Activated T-cell treated with anti-CD3 and anti-CD28 coated beads, Interleukin-2, amount 50 U/mL, for 4 hours (primary cell): ENCODE results near the gene RBBP5. TPM values are rescaled to one million over a fixed set of nuclear protein-coding genes. Genes with fewer than 3 reads are reported as not detected.

Experiments
- ATAC-seq, 2 donors: fragments of 200-7000 bp; cut with Tn5 transposase; one replicate each; pipeline ENCODE4 v1.10.0; 2021
- DNase-seq: peaks from one replicate; pipeline ENCODE4 v3.0.0-alpha.2; 2020
- H3K27me3 Mint-ChIP-seq: one replicate; pipeline ENCODE4 v1.8.0; 2021; ENCODE audit warnings: low read depth, mixed read lengths
- H3K36me3 Mint-ChIP-seq: one replicate; pipeline ENCODE4 v1.8.0; 2022; ENCODE audit warnings: mixed read lengths; ENCODE audit not compliant: insufficient read depth
- H3K4me1 Mint-ChIP-seq: one replicate; pipeline ENCODE4 v1.8.0; 2021; ENCODE audit warnings: low read depth, mixed read lengths
- H3K4me3 Mint-ChIP-seq: one replicate; pipeline ENCODE4 v1.8.0; 2021; ENCODE audit warnings: mild to moderate bottlenecking, moderate library complexity, mixed read lengths
- H3K9me3 Mint-ChIP-seq: one replicate; pipeline ENCODE4 v1.8.0; 2021; ENCODE audit warnings: mixed read lengths
- total RNA-seq, 3 donors: library from RNA; stranded (reverse); gene quantifications; one replicate each; pipeline ENCODE4 v1.2.1, GENCODE V29; 2021

The RBBP5 gene
- total RNA-seq, 3 donors from 2014 or later = 27.4 to 36.2 (median 31.2) TPM

DNA sequence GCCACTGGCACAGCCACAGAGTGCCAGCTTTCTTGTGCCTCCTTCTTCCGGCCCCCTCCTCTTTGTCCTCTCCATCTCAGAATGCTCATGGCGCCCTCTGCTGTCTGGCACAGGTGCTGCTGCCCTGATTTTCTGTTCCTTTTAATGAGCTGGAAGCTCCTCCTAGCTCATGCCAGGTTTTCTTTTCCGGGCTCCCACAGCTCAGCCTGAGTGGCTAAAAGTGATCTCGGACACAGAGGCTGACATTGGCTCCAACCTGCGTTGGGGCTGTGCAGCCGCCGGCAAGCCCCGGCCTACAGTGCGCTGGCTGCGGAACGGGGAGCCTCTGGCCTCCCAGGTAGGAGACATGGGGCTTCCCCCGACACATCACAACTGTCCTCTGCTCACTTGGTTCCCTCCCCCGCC is 60.1 kb downstream of the RBBP5 start:
- Mint-ChIP-seq H3K4me1 (no peaks in the 10 kb centered on the region), H3K36me3 (no peaks in the 10 kb centered on the region), H3K27me3 (no peaks in the 10 kb centered on the region), H3K4me3 (no peak overlapping the region), H3K9me3 (no peaks in the 10 kb centered on the region)
- peak; percentile 63 to 69 for ATAC-seq
- peak; percentile 58 for DNase-seq

GRCh38 chr1:205061227-205061626 is 60.6 kb downstream of the RBBP5 start:
- DNase-seq (no peak), ATAC-seq (no peak)
- H3K4me3 Mint-ChIP-seq = no peak overlapping the region
- no peaks in the 10 kb centered on the region for H3K9me3 Mint-ChIP-seq
- no peaks in the 10 kb centered on the region for H3K27me3 Mint-ChIP-seq
- no peaks in the 10 kb centered on the region for H3K4me1 Mint-ChIP-seq
- H3K36me3 Mint-ChIP-seq = no peaks in the 10 kb centered on the region

DNA sequence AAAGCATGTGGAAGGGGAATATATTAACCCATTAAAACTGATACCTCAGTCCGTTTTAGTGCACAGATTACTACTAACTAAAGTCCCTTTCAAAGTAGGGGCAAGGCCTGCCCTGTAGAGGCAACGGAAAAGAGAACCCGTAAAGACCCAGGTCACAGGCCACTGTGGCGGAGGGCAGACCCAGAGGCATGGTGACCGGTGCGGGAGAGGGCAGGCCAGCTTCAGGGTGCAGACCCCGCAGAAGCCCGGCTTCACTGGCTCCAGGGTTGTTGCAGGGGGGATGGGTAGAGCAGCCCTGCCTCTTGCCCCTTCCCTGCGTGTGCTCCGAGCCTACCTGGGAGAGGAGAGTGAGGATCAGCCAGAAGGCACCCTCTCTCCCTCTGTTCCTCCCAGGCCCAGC is 61.0 kb downstream of the RBBP5 start:
- Mint-ChIP-seq H3K27me3 (no peaks in the 10 kb centered on the region), H3K4me3 (no peak overlapping the region), H3K36me3 (no peaks in the 10 kb centered on the region), H3K9me3 (no peaks in the 10 kb centered on the region), H3K4me1 (no peaks in the 10 kb centered on the region)
- ATAC-seq (no peak), DNase-seq (no peak)

GRCh38 chr1:205059660-205060059 is 62.1 kb downstream of the RBBP5 start:
- no peak overlapping the region for H3K4me3 Mint-ChIP-seq
- ATAC-seq (peak in 1 of 2 donors; percentile 21), DNase-seq (no peak)
- H3K36me3 Mint-ChIP-seq = no peaks in the 10 kb centered on the region
- H3K9me3 Mint-ChIP-seq = no peaks in the 10 kb centered on the region
- no peaks in the 10 kb centered on the region for H3K4me1 Mint-ChIP-seq
- H3K27me3 Mint-ChIP-seq = peaks cover 4% of the 10 kb centered on the region

DNA sequence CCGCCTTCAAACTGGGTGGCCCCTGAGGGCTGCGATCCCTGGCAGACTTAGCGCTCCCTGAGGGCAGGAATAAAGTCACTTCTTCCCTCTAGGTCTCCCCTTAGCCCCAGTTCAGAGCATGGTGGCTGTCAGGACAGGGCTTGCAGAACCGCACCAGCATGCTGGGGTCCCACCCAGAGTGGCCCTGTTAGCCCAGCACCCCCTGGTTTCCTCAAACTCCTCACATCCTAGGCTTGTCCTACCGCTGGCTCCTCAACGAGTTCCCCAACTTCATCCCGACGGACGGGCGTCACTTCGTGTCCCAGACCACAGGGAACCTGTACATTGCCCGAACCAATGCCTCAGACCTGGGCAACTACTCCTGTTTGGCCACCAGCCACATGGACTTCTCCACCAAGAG is 62.9 kb downstream of the RBBP5 start:
- Mint-ChIP-seq H3K27me3 (peaks cover 4% of the 10 kb centered on the region), H3K36me3 (no peaks in the 10 kb centered on the region), H3K4me1 (no peaks in the 10 kb centered on the region), H3K9me3 (no peaks in the 10 kb centered on the region), H3K4me3 (no peak overlapping the region)
- ATAC-seq = no peak
- DNase-seq = no peak

GRCh38 chr1:205057808-205058575 is 63.8 kb downstream of the RBBP5 start:
- Mint-ChIP-seq H3K9me3 (no peaks in the 10 kb centered on the region), H3K36me3 (no peaks in the 10 kb centered on the region), H3K4me3 (no peak overlapping the region), H3K27me3 (peaks cover 6% of the 10 kb centered on the region), H3K4me1 (no peaks in the 10 kb centered on the region)
- DNase-seq (no peak), ATAC-seq (no peak)

- H3K4me1 Mint-ChIP-seq = no peaks in the 10 kb centered on the region
- DNase-seq (no peak), ATAC-seq (no peak)
- H3K4me3 Mint-ChIP-seq = no peak overlapping the region
- peaks cover 6% of the 10 kb centered on the region for H3K27me3 Mint-ChIP-seq
- H3K9me3 Mint-ChIP-seq = no peaks in the 10 kb centered on the region
- H3K36me3 Mint-ChIP-seq = no peaks in the 10 kb centered on the region
Observed at GRCh38 chr1:205056956-205057568, 64.7 kb downstream of the RBBP5 start.

- H3K4me3 Mint-ChIP-seq = no peak overlapping the region
- H3K4me1 Mint-ChIP-seq = no peaks in the 10 kb centered on the region
- H3K36me3 Mint-ChIP-seq = no peaks in the 10 kb centered on the region
- DNase-seq (no peak), ATAC-seq (no peak)
- no peaks in the 10 kb centered on the region for H3K9me3 Mint-ChIP-seq
- H3K27me3 Mint-ChIP-seq = peaks cover 6% of the 10 kb centered on the region
Observed at GRCh38 chr1:205056188-205056611, 65.6 kb downstream of the RBBP5 start.

- no peaks in the 10 kb centered on the region for H3K36me3 Mint-ChIP-seq
- no peaks in the 10 kb centered on the region for H3K4me1 Mint-ChIP-seq
- DNase-seq (no peak), ATAC-seq (no peak)
- no peak overlapping the region for H3K4me3 Mint-ChIP-seq
- peaks cover 6% of the 10 kb centered on the region for H3K27me3 Mint-ChIP-seq
- H3K9me3 Mint-ChIP-seq = no peaks in the 10 kb centered on the region
Observed at GRCh38 chr1:205054013-205054412, 67.8 kb downstream of the RBBP5 start.

- H3K4me3 Mint-ChIP-seq = no peak overlapping the region
- DNase-seq = no peak
- H3K36me3 Mint-ChIP-seq = no peaks in the 10 kb centered on the region
- ATAC-seq = no peak
- no peaks in the 10 kb centered on the region for H3K9me3 Mint-ChIP-seq
- no peaks in the 10 kb centered on the region for H3K4me1 Mint-ChIP-seq
- peaks cover 6% of the 10 kb centered on the region for H3K27me3 Mint-ChIP-seq
Observed at GRCh38 chr1:205053296-205053695, 68.5 kb downstream of the RBBP5 start.

GRCh38 chr1:205052690-205053089 is 69.1 kb downstream of the RBBP5 start:
- DNase-seq (no peak), ATAC-seq (no peak)
- no peaks in the 10 kb centered on the region for H3K36me3 Mint-ChIP-seq
- no peaks in the 10 kb centered on the region for H3K4me1 Mint-ChIP-seq
- no peak overlapping the region for H3K4me3 Mint-ChIP-seq
- H3K9me3 Mint-ChIP-seq = no peaks in the 10 kb centered on the region
- peaks cover 9% of the 10 kb centered on the region for H3K27me3 Mint-ChIP-seq

GRCh38 chr1:205049479-205049878 is 72.3 kb downstream of the RBBP5 start:
- Mint-ChIP-seq H3K4me1 (no peaks in the 10 kb centered on the region), H3K9me3 (no peaks in the 10 kb centered on the region), H3K4me3 (no peak overlapping the region), H3K27me3 (peaks cover 24% of the 10 kb centered on the region), H3K36me3 (no peaks in the 10 kb centered on the region)
- no peak for ATAC-seq
- no peak for DNase-seq

DNA sequence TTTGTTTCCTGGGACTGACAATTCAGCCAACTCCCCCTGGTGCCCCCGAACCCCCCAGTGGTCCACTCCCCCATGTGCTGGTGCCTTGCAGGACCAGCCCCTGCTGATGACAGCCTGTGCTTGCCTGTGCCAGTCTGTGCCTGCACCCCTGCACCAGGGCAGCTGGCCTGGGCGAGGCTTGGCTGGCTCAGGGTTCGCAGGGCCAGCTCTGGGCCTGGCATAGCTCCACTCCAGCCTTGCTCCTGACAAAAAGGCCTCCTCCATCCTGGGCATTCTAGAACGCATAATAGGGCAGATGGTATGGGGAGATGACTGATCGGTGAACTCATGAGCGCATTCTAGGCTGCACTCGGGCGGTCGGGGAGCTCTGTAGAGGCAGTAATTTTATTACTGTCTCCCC is 73.4 kb downstream of the RBBP5 start:
- peaks cover 31% of the 10 kb centered on the region for H3K27me3 Mint-ChIP-seq
- ATAC-seq = no peak

GRCh38 chr1:205047764-205048231 is 74.0 kb downstream of the RBBP5 start:
- no peaks in the 10 kb centered on the region for H3K4me1 Mint-ChIP-seq
- ATAC-seq = no peak

More for the DNA sequence above, 73.4 kb downstream of the RBBP5 start:
- Mint-ChIP-seq H3K9me3 (no peaks in the 10 kb centered on the region), H3K36me3 (no peaks in the 10 kb centered on the region), H3K4me1 (no peaks in the 10 kb centered on the region), H3K4me3 (no peak overlapping the region)
- no peak for DNase-seq

DNA sequence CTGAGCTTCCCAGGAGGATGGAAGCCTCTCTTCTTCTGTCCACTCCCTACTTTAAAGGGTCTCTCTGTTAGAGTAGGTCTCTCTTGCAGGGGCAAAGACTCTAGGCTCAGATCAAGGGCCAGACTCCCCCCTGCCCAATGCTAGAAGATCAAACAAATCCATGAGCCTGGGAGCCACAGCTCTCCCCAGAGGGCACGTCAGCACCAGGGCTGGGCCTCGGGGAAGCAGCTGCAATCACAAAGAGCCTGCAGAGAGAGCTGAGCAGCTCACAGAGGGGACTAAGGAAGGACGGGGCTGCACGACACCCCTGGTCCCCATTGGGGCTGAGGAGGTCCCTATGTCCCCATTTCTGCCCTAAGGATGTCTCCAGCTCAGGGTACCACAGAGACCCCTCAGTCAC is 74.9 kb downstream of the RBBP5 start:
- Mint-ChIP-seq H3K27me3 (peaks cover 38% of the 10 kb centered on the region), H3K36me3 (no peaks in the 10 kb centered on the region), H3K4me3 (no peak overlapping the region), H3K4me1 (no peaks in the 10 kb centered on the region), H3K9me3 (no peaks in the 10 kb centered on the region)
- no peak for DNase-seq
- ATAC-seq = no peak

More at GRCh38 chr1:205047764-205048231, 74.0 kb downstream of the RBBP5 start:
- H3K27me3 Mint-ChIP-seq = peaks cover 29% of the 10 kb centered on the region
- H3K36me3 Mint-ChIP-seq = no peaks in the 10 kb centered on the region
- no peak overlapping the region for H3K4me3 Mint-ChIP-seq
- H3K9me3 Mint-ChIP-seq = no peaks in the 10 kb centered on the region
- no peak for DNase-seq
